ENCODE data around the gene C16orf54.
"Not testable (repeated sequence)": the region's sequence is repeated elsewhere in the genome, so short reads cannot be mapped to it uniquely, and the experiment has no call there.

C16orf54 gene

GRCh38 chr16:29707160-29707559 is 38.6 kb downstream of the C16orf54 start:
- not testable (repeated sequence) for DNase-seq

- DNase-seq = no peak
Measured at GRCh38 chr16:29705030-29705429, 40.8 kb downstream of the C16orf54 start.

- peak; percentile 82 for DNase-seq
Measured at GRCh38 chr16:29702269-29702668, 43.5 kb downstream of the C16orf54 start.

- no peak for DNase-seq
Measured at GRCh38 chr16:29701214-29701555, 44.6 kb downstream of the C16orf54 start.

GRCh38 chr16:29700253-29700987 is 45.4 kb downstream of the C16orf54 start:
- DNase-seq = peak; percentile 77

- no peak for DNase-seq
Measured at GRCh38 chr16:29699324-29700219, 46.2 kb downstream of the C16orf54 start.

GRCh38 chr16:29698484-29699323 is 47.1 kb downstream of the C16orf54 start:
- no peak for DNase-seq

GRCh38 chr16:29698042-29698441 is 47.7 kb downstream of the C16orf54 start:
- no peak for DNase-seq

- no peak for DNase-seq
Measured at GRCh38 chr16:29697391-29697790, 48.4 kb downstream of the C16orf54 start.

- DNase-seq = no peak
Measured at GRCh38 chr16:29696881-29697331, 48.9 kb downstream of the C16orf54 start.

GRCh38 chr16:29695675-29696074 is 50.1 kb downstream of the C16orf54 start:
- not testable (repeated sequence) for DNase-seq

- no peak for DNase-seq
Measured at GRCh38 chr16:29694384-29695195, 51.2 kb downstream of the C16orf54 start.

- DNase-seq = not testable (repeated sequence)
Measured at GRCh38 chr16:29692606-29693005, 53.2 kb downstream of the C16orf54 start.
